Endodermal cell (in vitro differentiated cells): Measurements from ENCODE around the gene SSBP3. TPM values are rescaled to one million over a fixed set of nuclear protein-coding genes. Genes with fewer than 3 reads are reported as not detected.

Experiments used
- DNase-seq: peaks from one replicate; pipeline ENCODE4 v3.0.0-alpha.2; 2017
- H3K27ac ChIP-seq: 2 replicates; pipeline ENCODE4 v1.5.1; 2013; ENCODE audit warnings: mild to moderate bottlenecking, low read depth, low read length, moderate library complexity
- H3K27me3 ChIP-seq: 2 replicates; pipeline ENCODE4 v1.6.1; 2013; ENCODE audit warnings: mild to moderate bottlenecking, low read length, moderate library complexity; ENCODE audit not compliant: insufficient read depth, control insufficient read depth, poor library complexity, severe bottlenecking
- H3K36me3 ChIP-seq: 2 replicates; pipeline ENCODE4 v1.7.0; 2013; ENCODE audit warnings: mild to moderate bottlenecking, low read length, moderate library complexity; ENCODE audit not compliant: control insufficient read depth, insufficient read depth
- H3K4me1 ChIP-seq: one replicate; pipeline ENCODE4 v1.7.0; 2013; ENCODE audit warnings: low read length; ENCODE audit not compliant: control insufficient read depth, insufficient read depth
- H3K4me3 ChIP-seq: 2 replicates; pipeline ENCODE4 v1.5.1; 2013; ENCODE audit warnings: mild to moderate bottlenecking, low read length, moderate library complexity
- H3K9ac ChIP-seq: 2 replicates; pipeline ENCODE4 v1.6.1; 2013; ENCODE audit warnings: mild to moderate bottlenecking, low read length, moderate library complexity; ENCODE audit not compliant: poor library complexity, severe bottlenecking; ENCODE audit errors: extremely low read depth
- H3K9me3 ChIP-seq: 2 replicates; pipeline ENCODE4 v1.6.1; 2013; ENCODE audit warnings: mild to moderate bottlenecking, low read length, moderate library complexity; ENCODE audit not compliant: control insufficient read depth
- H3K27ac Mint-ChIP-seq: 2 replicates; pipeline ENCODE4 v1.8.0; 2020; ENCODE audit warnings: mixed read lengths
- H3K27me3 Mint-ChIP-seq: 2 replicates; pipeline ENCODE4 v1.8.0; 2021; ENCODE audit warnings: mild to moderate bottlenecking, mixed read lengths; ENCODE audit not compliant: insufficient read depth
- H3K36me3 Mint-ChIP-seq: 2 replicates; pipeline ENCODE4 v1.8.0; 2020; ENCODE audit warnings: low read depth, mixed read lengths
- H3K4me1 Mint-ChIP-seq: 2 replicates; pipeline ENCODE4 v1.8.0; 2020; ENCODE audit warnings: mixed read lengths
- H3K4me3 Mint-ChIP-seq: 2 replicates; pipeline ENCODE4 v1.8.0; 2020; ENCODE audit warnings: mild to moderate bottlenecking, moderate library complexity, mixed read lengths
- H3K9me3 Mint-ChIP-seq: 2 replicates; pipeline ENCODE4 v1.8.0; 2020; ENCODE audit warnings: mild to moderate bottlenecking, mixed read lengths
- CTCF ChIP-seq: fragments of 200-600 bp; sonication (generic); conservative IDR thresholded peaks from 2 replicates; pipeline ENCODE4 v1.5.0; 2021; ENCODE audit warnings: antibody characterized with exemption, mild to moderate bottlenecking
- WGBS, 2 experiments: methylation state at CpG; one replicate each; pipeline versions ENCODE4 v1.1.5 to v1.1.7; 2013; ENCODE audit warnings: missing lambda C conversion rate in 2 of 2, mixed read lengths in 1 of 2; ENCODE audit not compliant: insufficient coverage in 1 of 2, insufficient read length in 1 of 2; 5-methylcytosine and 5-hydroxymethylcytosine counted together
- total RNA-seq, 2 donors: library from RNA; stranded (reverse); fragmentation: NEBNext Ultra II Directional in 1 of 2; extraction: Animal tissue kit (Norgen Biotek cat#: 25700) in 1 of 2; gene quantifications; 2 replicates in 1 of 2; 3 replicates in 1 of 2; pipeline ENCODE4 v1.2.1, GENCODE V29; 2021

SSBP3 gene
- total RNA-seq, 2 donors from 2014 or later = 342 TPM

- Mint-ChIP-seq H3K27me3 (no peaks in the 10 kb centered on the region), H3K4me3 (no peak overlapping the region), H3K27ac (peak overlapping the region; percentile 81), H3K9me3 (no peaks in the 10 kb centered on the region), H3K36me3 (peaks cover 50% of the 10 kb centered on the region), H3K4me1 (peaks cover 20% of the 10 kb centered on the region)
- Histone ChIP-seq H3K9me3 (no peaks in the 10 kb centered on the region), H3K27ac (no peak overlapping the region), H3K36me3 (peaks cover 79% of the 10 kb centered on the region), H3K4me1 (peaks cover 7% of the 10 kb centered on the region), H3K9ac (no peak overlapping the region), H3K27me3 (no peaks in the 10 kb centered on the region), H3K4me3 (no peak overlapping the region)
- WGBS, 2 experiments = 87 to 88% methylated on average over 7 to 9 of the region's 9 CpGs
- DNase-seq = no peak
- TF ChIP-seq CTCF = no peak
These were observed 137.4 kb downstream of the SSBP3 start for GRCh38 chr1:54268762-54269297.

- Histone ChIP-seq H3K27me3 (no peaks in the 10 kb centered on the region), H3K9ac (no peak overlapping the region), H3K4me3 (no peak overlapping the region), H3K27ac (no peak overlapping the region), H3K9me3 (no peaks in the 10 kb centered on the region), H3K4me1 (peaks cover 1% of the 10 kb centered on the region), H3K36me3 (peaks cover 83% of the 10 kb centered on the region)
- no peak for TF ChIP-seq CTCF
- WGBS, 2 experiments = 94 to 97% methylated on average over 15 to 17 of the region's 17 CpGs
- Mint-ChIP-seq H3K9me3 (no peaks in the 10 kb centered on the region), H3K4me3 (no peak overlapping the region), H3K4me1 (peaks cover 13% of the 10 kb centered on the region), H3K36me3 (peaks cover 51% of the 10 kb centered on the region), H3K27ac (peak overlapping the region; percentile 64), H3K27me3 (no peaks in the 10 kb centered on the region)
- no peak for DNase-seq
These were observed 138.1 kb downstream of the SSBP3 start for GRCh38 chr1:54267815-54268761.

DNA sequence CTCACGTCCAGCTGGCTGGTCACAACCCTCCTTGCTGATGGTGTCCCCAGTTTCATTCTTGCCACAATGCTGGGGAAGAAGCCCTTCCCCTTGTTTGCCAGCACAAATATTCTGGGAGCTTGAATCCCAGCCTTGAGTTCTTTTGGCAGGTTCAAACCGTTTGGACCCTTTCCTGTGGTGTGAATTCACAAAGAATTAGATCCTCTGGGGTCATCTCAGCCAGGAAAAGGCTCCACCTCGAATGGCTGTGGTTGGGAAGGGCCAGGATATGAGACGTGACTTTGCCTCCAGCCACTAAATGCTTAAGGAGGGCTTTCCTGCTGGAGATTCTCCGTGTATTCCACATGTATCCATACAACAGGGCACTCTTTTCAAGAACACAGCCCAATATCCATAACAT lies 139.3 kb downstream of the SSBP3 start:
- Histone ChIP-seq H3K27me3 (no peaks in the 10 kb centered on the region), H3K36me3 (peaks cover 86% of the 10 kb centered on the region), H3K27ac (no peak overlapping the region), H3K9ac (no peak overlapping the region), H3K4me1 (no peaks in the 10 kb centered on the region), H3K9me3 (no peaks in the 10 kb centered on the region), H3K4me3 (no peak overlapping the region)
- Mint-ChIP-seq H3K36me3 (peaks cover 60% of the 10 kb centered on the region), H3K4me1 (peaks cover 6% of the 10 kb centered on the region), H3K4me3 (no peak overlapping the region), H3K27ac (no peak overlapping the region), H3K27me3 (no peaks in the 10 kb centered on the region), H3K9me3 (no peaks in the 10 kb centered on the region)
- no peak for TF ChIP-seq CTCF
- DNase-seq = no peak
- 93 to 96% methylated on average over 4 to 5 of the region's 5 CpGs for WGBS, 2 experiments
